CD4-positive, alpha-beta T cell treated with Interferon gamma for 1 hour (primary cell): ENCODE results near the gene CDC25B.

Source experiments
- DNase-seq: peaks from one replicate; pipeline ENCODE4 v3.0.0-alpha.2; 2020

The CDC25B gene

DNA sequence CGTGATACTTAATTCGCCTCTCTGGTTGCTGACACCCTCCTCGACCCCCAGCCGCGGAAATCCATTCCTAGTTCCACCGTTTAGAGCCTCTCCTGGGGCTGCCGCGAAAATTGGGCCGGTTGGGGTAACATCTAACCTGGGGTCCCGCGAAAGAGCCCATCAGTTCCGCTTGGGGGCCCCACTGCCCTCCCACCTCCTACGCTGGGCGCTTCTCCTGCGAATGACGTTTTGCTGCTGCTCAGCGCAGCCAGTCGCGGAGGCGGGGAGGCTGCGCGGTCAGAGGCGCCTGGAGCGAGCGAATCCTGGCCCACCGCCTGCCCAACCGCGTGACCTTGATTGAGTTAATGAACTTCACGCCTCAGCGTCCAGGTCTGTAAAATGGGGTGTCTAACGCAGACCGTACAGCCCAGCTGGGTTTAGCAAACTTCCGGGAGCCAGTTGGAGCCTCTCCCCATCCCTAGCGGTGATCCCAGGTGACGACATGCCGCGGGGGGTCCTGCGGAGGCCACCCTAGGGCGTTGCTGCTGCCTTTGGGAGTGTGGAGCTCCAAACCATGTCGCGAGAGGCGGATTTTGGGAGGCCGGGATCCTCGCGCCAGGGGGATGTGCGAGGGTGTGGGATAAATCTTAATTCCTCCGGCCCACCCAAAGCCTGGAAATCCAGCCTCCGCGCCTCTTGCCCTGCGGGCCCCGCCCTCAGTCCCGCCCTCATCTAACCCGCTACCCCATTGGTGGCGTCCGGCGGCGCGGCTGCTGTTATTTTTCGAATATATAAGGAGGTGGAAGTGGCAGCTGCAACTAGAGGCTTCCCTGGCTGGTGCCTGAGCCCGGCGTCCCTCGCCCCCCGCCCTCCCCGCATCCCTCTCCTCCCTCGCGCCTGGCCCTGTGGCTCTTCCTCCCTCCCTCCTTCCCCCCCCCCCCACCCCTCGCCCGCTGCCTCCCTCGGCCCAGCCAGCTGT is at the start of gene CDC25B:
Gene CDC25B, plus strand, starts transcription at position 800 of the 958 bp plus-strand sequence. CDS start 222 bp downstream, outside the sequence.
- peak; percentile 84 for DNase-seq

DNA sequence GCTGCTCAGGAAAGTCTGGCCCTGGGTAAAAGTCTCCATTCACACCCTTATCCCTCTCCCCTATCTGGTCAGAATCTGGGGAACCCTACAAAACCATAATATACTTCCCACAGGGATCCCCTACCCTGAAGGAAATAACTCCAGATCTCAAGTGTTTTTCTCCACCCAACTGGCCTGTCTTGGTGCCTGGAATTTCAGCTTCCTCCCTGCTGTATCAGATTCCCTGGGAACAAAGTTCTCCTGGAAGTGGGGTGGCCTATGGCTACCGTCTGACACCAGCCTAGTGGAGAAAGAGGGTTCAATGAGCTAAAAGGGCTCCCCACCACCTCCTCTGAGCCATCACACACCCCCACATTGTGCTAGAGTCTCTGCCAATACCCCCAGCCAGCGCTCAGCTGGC is 48.6 kb upstream of the CDC25B start:
- no peak for DNase-seq

DNA sequence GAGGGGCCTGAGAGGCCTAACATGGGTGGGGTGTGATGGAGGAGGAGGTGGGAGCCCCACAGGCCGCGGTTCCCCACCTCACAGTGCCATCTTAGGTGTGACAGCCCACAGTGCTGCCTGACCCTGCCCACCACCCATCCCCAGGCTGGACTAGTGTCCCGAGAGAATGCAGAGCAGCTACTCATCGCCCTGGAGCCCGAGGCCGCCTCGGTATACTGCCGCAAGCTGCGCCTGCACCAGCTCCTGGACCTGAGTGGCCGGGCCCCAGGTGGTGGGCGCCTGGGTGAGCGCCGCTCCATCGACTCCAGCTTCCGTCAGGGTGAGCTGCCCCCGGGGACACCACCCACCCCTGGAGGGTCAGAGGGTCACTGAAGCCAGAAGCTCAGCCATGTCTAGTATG is 48.0 kb upstream of the CDC25B start:
- DNase-seq = no peak

GRCh38 chr20:3749087-3749688 is 46.9 kb upstream of the CDC25B start:
- DNase-seq = no peak

DNA sequence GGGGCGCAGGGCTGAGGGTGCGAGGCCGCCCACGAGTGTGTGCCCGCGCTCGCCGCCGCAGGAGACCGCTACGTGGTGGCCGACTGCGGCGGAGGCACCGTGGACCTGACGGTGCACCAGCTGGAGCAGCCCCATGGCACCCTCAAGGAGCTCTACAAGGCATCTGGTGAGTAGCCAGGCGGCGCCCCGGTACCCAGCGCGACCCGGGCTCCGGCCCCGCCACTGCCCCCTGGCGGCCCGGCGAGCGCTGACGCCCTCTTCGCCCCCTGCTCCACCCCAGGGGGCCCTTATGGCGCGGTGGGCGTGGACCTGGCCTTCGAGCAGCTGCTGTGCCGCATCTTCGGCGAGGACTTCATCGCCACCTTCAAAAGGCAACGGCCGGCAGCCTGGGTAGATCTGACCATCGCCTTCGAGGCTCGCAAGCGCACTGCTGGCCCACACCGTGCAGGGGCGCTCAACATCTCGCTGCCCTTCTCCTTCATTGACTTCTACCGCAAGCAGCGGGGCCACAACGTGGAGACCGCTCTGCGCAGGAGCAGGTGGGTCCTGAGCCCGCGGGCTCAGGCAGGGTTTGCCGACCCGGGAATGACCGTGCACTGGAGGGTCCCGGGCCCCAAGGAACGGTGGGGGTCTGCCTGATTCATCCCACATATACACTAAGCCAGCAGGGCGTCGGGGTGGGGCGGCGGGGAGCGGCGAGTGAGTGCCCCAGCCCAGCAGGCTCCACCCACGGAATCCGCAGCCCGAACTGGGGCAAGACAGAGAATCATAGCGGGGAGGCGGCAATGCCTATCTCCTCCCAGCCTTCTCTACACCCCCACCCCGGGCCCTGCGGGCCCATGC is 46.2 kb upstream of the CDC25B start:
- DNase-seq = peak; percentile 14

DNA sequence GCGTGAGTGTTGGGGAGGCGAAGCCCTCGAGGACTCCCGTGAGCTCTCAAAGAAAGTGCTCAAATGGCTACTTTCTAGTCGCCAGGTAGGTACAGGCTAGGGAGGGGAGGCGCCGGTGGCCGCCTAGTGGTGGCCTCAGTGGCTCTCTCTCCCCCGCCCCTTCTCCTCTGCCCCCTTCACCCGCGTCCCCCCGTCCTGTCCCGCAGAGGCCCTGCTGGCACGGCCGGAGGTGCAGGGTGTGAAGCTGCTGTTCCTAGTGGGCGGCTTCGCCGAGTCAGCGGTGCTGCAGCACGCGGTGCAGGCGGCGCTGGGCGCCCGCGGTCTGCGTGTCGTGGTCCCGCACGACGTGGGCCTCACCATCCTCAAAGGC is 44.8 kb upstream of the CDC25B start:
- DNase-seq = no peak

GRCh38 chr20:3751675-3752385 is 44.3 kb upstream of the CDC25B start:
- peak; percentile 57 for DNase-seq

DNA sequence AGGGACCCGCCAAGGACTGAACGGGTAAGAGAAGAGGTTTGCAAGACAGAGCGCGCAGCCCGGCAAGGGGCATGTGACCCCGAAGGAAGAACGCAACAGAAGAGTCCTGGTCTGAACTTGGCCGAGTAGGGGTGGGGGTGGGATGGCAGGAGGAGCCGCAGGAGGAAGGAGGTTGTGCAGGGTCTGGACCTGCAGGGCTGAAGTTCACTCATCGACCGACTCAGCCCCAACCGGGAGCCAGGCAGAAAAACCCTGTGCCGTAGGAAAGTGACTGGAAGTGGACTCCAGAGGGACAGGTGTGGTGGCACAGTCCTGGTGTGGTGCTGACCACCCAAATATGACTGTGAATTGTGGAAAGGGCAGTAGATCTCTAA is 43.7 kb upstream of the CDC25B start:
- DNase-seq = no peak

GRCh38 chr20:3753098-3753497 is 43.0 kb upstream of the CDC25B start:
- DNase-seq = peak; percentile 55

DNA sequence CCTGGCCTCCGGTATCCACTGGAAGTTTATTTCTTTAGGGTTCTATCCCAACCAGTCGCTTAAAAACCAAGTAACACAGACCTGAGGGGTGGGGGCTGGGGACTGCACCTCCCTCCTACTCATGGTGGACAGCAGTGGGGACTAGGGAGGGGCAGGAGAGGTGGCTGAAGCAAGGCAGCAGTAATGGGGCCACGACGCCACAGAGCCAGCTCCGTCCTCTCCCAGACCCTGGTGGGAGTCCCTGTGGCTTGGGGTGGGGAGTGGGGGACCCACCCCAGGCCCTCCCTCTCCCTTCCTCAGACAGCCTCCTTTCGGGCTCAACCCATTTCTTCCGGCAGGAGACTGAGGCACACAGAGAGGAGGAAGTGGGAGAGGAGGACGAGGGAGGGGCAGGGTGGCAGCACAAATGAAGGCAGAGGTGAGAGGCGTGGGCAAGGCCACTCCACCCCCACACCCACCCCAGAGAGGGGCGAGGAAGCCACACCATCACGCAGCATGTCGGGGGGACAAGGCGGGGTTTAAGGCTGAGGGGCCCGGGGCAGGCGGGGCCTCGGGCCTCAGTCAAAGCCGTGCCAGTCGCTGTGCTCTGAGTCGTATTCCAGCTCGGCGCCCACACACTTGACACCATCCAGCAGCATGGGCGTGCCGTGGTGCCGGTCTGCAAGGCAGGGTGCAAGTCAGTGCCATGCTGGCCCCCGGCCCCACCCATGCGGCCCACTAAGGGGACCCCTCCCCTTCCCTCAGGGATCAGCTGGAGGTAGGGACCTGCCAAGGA is 42.4 kb upstream of the CDC25B start:
- no peak for DNase-seq

- DNase-seq = no peak
These were observed 41.9 kb upstream of the CDC25B start for GRCh38 chr20:3754276-3754630.

- DNase-seq = no peak
These were observed 40.8 kb upstream of the CDC25B start for GRCh38 chr20:3755269-3755668.

- no peak for DNase-seq
These were observed 40.2 kb upstream of the CDC25B start for GRCh38 chr20:3755814-3756480.

DNA sequence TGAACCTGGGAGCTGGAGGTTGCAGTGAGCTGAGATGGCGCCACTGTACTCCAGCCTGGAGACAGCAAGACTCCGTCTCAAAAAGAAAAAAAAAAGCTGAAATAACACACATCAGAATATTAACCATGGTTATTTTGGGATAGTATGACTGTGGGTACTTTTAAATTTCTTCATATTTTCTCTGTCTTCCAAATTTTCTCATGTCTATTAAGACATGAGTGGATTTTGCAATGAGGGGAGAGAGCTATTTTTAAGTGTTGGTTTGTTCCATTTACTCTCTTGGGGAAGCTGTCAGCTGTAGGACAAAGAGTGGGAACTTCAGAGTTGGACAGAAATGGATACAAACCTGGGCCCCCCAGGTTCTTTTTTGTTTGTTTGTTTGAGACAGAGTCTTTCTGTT is 38.8 kb upstream of the CDC25B start:
- DNase-seq = no peak

DNA sequence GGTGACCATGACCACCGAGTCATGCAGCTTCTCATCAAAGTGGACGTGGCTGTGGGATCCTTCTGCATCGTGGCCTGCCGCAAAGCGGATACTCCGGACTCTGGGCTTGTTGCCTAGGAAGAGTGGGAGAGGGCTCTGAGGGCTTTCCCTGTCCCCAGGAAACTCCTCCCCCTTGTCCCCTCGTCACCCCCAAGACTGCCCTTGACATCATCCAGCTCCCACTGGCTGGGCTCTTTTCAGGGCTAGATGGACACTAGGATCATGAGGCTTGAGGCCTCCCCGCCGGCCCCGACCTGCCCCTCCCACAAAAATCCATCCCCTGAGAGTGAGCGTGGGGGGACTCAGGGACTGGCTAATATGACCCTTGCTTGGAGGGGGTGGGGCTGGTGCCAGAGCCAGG is 37.5 kb upstream of the CDC25B start:
- no peak for DNase-seq

DNA sequence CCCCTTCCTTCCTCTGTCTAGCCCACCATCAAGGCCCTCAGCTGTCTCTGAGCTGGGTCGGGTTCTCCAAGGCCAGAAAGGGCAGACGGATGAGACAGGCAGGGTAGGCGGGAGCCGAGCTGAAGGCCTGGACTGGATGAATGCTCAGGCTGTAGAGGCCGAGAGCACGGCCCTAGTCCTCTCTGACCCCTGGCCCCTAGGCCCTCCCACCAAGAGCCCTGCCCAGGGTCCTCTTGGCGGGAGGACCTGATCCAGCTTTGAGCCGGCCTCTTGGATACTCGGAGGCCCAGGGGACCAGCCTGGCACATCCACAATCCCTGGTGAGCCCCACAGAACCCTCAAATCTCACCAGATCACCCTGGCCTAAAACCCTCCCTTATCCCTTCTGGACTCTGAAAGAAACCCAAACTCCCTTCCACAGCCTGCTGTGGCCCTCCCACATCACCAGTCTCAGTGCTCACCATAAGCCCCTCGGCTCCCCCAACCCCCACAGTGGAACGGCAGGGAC is 36.7 kb upstream of the CDC25B start:
- no peak for DNase-seq

DNA sequence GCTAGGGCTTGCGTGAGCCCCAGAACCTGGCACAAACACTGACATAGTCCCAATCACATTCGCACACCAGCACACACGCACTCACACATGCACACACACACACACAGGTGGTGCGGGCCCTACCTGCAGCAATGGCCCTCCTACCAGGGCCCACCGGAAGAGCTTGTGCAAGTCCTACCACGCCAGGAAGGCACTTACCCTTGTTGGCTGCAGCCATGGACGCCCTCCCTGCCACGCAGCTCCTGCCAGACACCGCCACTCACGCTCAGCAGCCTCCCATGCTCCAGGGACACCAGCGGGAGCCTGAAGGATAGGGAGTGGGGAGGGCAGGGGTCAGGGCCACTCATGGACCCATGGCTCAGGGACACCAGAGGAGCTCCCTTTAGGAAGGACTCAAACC is 36.2 kb upstream of the CDC25B start:
- DNase-seq = no peak

- no peak for DNase-seq
These were observed 35.3 kb upstream of the CDC25B start for GRCh38 chr20:3760655-3761348.

- no peak for DNase-seq
These were observed 32.2 kb upstream of the CDC25B start for GRCh38 chr20:3763671-3764601.

DNA sequence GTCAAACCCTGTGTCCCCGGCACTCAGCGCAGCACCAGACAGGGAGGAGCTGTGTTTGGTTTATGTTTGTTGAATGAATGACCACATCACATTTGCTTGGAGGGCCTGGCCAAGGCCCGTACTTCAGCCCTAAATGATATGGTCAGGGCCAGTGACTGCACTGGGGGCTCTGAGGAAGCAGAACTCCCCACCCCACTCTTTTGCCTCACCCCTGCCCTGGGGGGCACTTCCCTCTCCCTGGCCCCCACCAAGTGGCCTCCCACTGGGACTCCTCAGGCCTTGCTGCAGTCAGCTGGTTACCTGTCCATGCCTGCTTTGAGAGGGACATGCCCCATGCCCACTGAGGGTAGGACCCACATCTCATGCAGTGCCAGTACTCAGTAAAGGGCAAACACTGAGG is 31.5 kb upstream of the CDC25B start:
- DNase-seq = no peak
